Measurements from ENCODE around the gene SLC9A8. TPM values are rescaled to one million over a fixed set of nuclear protein-coding genes. Genes with fewer than 3 reads are reported as not detected.
"Not testable (repeated sequence)": the region's sequence is repeated elsewhere in the genome, so short reads cannot be mapped to it uniquely, and the experiment has no call there.

Gene SLC9A8
- total and polyA plus RNA-seq, 2 donors (not counting 3 experiments of a cell fraction or from before 2014, with no cell fraction given), result 5.1 to 14.4 TPM

GRCh38 chr20:49894073-49894470 lies 81.4 kb downstream of the SLC9A8 start:
- Histone ChIP-seq H3K27ac (ENCODE audit: insufficient read depth, low read depth, low read length) (no peak overlapping the region), H3K36me3 (ENCODE audit: control insufficient read depth in 2 of 2, extremely low read depth in 1 of 2, insufficient read depth in 2 of 2, low read length in 2 of 2) (no peaks in the 10 kb centered on the region), H3K4me2 (ENCODE audit: insufficient read depth, low read length) (no peak overlapping the region), H3K9me3 (replicated peaks; ENCODE audit: control insufficient read depth, insufficient read depth, low read length) (no peaks in the 10 kb centered on the region), H3K79me2 (ENCODE audit: control insufficient read depth, insufficient read depth, low read length) (no peaks in the 10 kb centered on the region), H4K20me1 (replicated peaks; ENCODE audit: control insufficient read depth, extremely low read depth, insufficient read depth, low read length) (no peaks in the 10 kb centered on the region), H3K9me1 (replicated peaks; ENCODE audit: control insufficient read depth, extremely low read depth, insufficient read depth, low read length) (no peaks in the 10 kb centered on the region), H2AFZ (ENCODE audit: low read depth, low read length) (no peak overlapping the region), H3K9ac (replicated peaks; ENCODE audit: extremely low read depth, insufficient read depth, low read length) (no peak overlapping the region), H3K4me1 (ENCODE audit: control insufficient read depth, extremely low read depth, insufficient read depth, low read length) (peaks cover 12% of the 10 kb centered on the region), H3K4me3 (replicated peaks in 1 of 3; ENCODE audit: insufficient read depth in 1 of 3, low read depth in 1 of 3, low read length in 3 of 3) (no peak overlapping the region), H3K27me3 (ENCODE audit: control insufficient read depth in 2 of 2, insufficient read depth in 2 of 2, low read length in 2 of 2) (no peaks in the 10 kb centered on the region)
- TF ChIP-seq POLR2AphosphoS5 (IDR thresholded peaks at IDR 0.05; ENCODE audit: insufficient read depth, low read depth, low read length), result no peak
- TF ChIP-seq MAX (IDR thresholded peaks at IDR 0.05; ENCODE audit: insufficient read depth, insufficient read length), result no peak
- TF ChIP-seq POLR2A (IDR thresholded peaks at IDR 0.05; ENCODE audit: low read depth, low read length), result no peak
- TF ChIP-seq EZH2 (IDR thresholded peaks at IDR 0.05; ENCODE audit: borderline replicate concordance, low read depth, low read length, severe bottlenecking), result no peak
- TF ChIP-seq GATA2 (IDR thresholded peaks at IDR 0.05; ENCODE audit: insufficient read depth, insufficient read length, low read depth, low read length), result no peak
- no peak for TF ChIP-seq FOS (IDR thresholded peaks at IDR 0.05; ENCODE audit: borderline replicate concordance, insufficient read depth, low read length)
- no peak for TF ChIP-seq MYC (IDR thresholded peaks at IDR 0.05; ENCODE audit: low read depth, low read length)
- no peak for TF ChIP-seq CTCF (IDR thresholded peaks at IDR 0.05; ENCODE audit: extremely low read depth in 1 of 2, insufficient read depth in 1 of 2, low read depth in 1 of 2, low read length in 2 of 2)
- TF ChIP-seq JUN (IDR thresholded peaks at IDR 0.05; ENCODE audit: borderline replicate concordance, insufficient read depth, insufficient read length, low read depth), result no peak
- DNase-seq (ENCODE audit: low read depth, low spot score) (no peak), FAIRE-seq (no peak)
- POLR2A ChIA-PET, result no interaction called here
- CTCF ChIA-PET, result no interaction called here
- intact Hi-C loops (cut with micrococcal nuclease) (no loop called here), dilution Hi-C loops (cut with MboI; ENCODE audit: extremely low pct_ligation_motif_present, low sequenced_read_pairs) (no loop called here)
- no TSS peak for BruUV-seq (replicated peaks)

DNA sequence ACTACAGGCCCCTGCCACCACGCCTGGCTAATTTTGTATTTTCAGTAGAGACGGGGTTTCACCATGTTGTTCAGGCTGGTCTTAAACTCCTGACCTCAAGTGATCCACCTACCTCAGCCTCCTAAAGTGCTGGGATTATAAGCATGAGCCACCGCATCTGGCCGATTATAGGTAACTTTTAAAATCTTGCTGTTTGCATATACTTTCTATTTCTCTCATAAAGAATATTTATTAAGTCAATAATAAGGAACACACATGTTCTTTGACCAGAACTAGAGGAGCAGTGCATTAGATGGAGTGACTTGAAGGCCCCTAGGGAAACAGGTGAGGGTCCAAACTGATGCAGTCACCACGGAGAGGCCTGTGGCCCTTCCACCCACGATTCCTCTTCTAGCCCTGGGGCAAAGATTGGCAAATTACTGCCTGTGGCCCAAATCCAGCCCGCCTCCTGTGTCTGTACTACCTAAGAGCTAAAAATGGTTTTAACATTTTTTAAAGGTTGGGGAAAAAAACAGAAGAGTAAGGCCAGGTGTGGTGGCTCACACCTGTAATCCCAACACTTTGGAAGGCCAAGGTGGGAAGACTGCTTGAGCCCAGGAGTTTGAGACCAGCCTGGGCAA lies 83.0 kb downstream of the SLC9A8 start:
- H3K4me1 ChIP-seq (ENCODE audit: control insufficient read depth, extremely low read depth, insufficient read depth, low read length); dilution Hi-C loops (cut with MboI; ENCODE audit: extremely low pct_ligation_motif_present, low sequenced_read_pairs); H3K79me2 ChIP-seq (ENCODE audit: control insufficient read depth, insufficient read depth, low read length); H3K4me3 ChIP-seq (replicated peaks in 1 of 3; ENCODE audit: insufficient read depth in 1 of 3, low read depth in 1 of 3, low read length in 3 of 3); H3K27me3 ChIP-seq (ENCODE audit: control insufficient read depth in 2 of 2, insufficient read depth in 2 of 2, low read length in 2 of 2); CTCF ChIA-PET; DNase-seq (ENCODE audit: low read depth, low spot score); H2AFZ ChIP-seq (ENCODE audit: low read depth, low read length); BruUV-seq (replicated peaks); intact Hi-C loops (cut with micrococcal nuclease); H3K36me3 ChIP-seq (ENCODE audit: control insufficient read depth in 2 of 2, extremely low read depth in 1 of 2, insufficient read depth in 2 of 2, low read length in 2 of 2); H3K9me1 ChIP-seq (replicated peaks; ENCODE audit: control insufficient read depth, extremely low read depth, insufficient read depth, low read length); H3K4me2 ChIP-seq (ENCODE audit: insufficient read depth, low read length); H3K27ac ChIP-seq (ENCODE audit: insufficient read depth, low read depth, low read length); FAIRE-seq; H3K9ac ChIP-seq (replicated peaks; ENCODE audit: extremely low read depth, insufficient read depth, low read length); H4K20me1 ChIP-seq (replicated peaks; ENCODE audit: control insufficient read depth, extremely low read depth, insufficient read depth, low read length); H3K9me3 ChIP-seq (replicated peaks; ENCODE audit: control insufficient read depth, insufficient read depth, low read length): not testable (repeated sequence)
- POLR2A ChIA-PET, result interaction anchor here (0.7 kb wide), 1 partner anchor 44 kb away, joined by 3 read pairs; no protein-coding TSS in a partner anchor

All from endothelial cell of umbilical vein (primary cell).